DOHH2 (cell line): Measurements from ENCODE around the gene BCL2L11.

ENCODE experiments used
- EZH2phosphoT487 ChIP-seq: fragments of 200-600 bp; sonication (generic); IDR thresholded peaks from 2 replicates; pipeline ENCODE4 v1.6.1; 2017; ENCODE audit warnings: borderline replicate concordance, mild to moderate bottlenecking, antibody characterized with exemption, low read length, moderate library complexity, mixed read lengths
- TF ChIP-seq, protein P1 (sequence below): fragments of 200-600 bp; sonication (generic); IDR thresholded peaks from one replicate; pipeline ENCODE4 v1.5.1; 2014; ENCODE audit warnings: antibody characterized with exemption, mild to moderate bottlenecking, low read depth, low read length; ENCODE audit not compliant: poor library complexity, severe bottlenecking

DNA sequence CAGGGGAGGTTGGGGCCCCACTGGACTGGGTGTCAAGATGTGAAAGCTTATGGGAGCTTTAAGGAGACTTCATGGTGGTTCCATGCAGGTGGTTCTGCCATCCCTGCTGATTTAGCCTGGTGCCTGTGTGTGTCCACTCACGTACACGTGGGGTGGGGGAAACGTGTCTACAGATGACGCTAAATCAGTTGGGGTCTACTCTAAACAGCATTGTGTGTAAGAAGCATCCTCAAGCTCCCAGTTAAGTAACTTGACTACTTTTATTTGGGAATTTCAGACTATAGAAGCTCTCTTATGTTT, 47.1 kb downstream of the BCL2L11 start:
- TF ChIP-seq, protein P1, sequence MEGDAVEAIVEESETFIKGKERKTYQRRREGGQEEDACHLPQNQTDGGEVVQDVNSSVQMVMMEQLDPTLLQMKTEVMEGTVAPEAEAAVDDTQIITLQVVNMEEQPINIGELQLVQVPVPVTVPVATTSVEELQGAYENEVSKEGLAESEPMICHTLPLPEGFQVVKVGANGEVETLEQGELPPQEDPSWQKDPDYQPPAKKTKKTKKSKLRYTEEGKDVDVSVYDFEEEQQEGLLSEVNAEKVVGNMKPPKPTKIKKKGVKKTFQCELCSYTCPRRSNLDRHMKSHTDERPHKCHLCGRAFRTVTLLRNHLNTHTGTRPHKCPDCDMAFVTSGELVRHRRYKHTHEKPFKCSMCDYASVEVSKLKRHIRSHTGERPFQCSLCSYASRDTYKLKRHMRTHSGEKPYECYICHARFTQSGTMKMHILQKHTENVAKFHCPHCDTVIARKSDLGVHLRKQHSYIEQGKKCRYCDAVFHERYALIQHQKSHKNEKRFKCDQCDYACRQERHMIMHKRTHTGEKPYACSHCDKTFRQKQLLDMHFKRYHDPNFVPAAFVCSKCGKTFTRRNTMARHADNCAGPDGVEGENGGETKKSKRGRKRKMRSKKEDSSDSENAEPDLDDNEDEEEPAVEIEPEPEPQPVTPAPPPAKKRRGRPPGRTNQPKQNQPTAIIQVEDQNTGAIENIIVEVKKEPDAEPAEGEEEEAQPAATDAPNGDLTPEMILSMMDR = no peak
- no peak for TF ChIP-seq EZH2phosphoT487
